HG02642 (cell line): ENCODE measurements around the gene SH2D4B.

Source experiments
- ATAC-seq: cut with Tn5 transposase; IDR thresholded peaks from one replicate; pipeline ENCODE4 v1.9.1; 2021; ENCODE audit warnings: mild to moderate bottlenecking; ENCODE audit not compliant: unreplicated experiment, poor library complexity

The SH2D4B gene

DNA sequence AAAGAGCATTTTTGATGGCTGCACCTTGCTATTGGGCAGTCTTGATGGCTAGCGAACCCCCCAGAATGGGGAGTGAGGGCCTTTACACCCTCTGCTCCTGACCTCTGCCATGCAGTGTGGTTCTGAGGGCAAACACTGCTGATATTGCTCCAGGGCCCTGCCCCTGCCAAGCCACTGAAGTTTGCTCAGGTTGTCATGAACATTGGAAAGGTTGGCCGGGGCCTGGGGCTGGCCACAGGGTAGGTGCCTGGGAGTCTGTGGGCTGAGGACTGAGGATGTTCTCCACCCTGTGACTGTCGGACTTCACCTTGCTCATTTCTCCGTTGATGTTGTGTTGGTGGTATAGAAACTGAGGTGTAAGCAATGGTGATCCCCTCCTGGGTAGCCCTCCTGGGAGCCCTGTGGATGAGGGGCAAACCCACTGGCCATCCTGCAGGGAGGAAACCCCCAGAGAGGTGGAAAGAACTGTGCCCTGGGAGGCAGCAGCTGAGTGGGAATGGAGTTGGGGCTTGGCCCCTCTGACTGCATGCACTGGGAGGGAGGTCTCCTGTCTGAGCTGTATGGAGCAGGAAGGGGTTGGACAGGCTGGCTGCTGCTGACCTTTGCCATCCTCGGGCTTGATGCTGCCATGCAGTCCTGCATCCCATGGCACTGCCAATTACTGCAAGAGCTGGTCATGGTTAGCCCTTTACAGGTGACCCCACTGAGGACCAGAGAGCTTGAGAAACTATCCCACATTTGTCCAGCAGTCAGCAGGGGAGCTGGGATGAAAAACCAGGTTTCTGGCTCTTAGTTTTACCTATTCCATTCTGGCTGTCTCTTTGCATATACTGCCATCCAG, 77.1 kb downstream of the SH2D4B start:
- no peak for ATAC-seq

DNA sequence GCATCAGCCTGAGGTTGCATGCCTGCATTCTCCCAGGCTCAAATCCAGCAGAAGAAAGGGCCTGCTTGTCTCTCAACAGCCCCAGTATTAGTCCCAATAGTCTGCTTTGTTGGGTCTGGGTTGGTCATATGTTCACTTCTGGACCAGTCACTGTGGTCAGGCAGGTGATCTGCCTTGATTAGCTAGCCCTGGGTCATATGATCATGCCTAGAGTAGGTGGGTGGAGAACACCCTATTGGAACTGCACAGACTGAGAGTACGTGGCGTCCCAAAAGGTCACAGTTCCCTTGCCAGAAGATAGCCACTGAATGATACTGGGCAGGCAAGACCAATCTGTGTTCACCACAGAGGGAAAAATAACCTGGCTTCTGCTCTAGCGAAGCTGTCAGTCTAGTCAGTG, 80.1 kb downstream of the SH2D4B start:
- ATAC-seq, result no peak

DNA sequence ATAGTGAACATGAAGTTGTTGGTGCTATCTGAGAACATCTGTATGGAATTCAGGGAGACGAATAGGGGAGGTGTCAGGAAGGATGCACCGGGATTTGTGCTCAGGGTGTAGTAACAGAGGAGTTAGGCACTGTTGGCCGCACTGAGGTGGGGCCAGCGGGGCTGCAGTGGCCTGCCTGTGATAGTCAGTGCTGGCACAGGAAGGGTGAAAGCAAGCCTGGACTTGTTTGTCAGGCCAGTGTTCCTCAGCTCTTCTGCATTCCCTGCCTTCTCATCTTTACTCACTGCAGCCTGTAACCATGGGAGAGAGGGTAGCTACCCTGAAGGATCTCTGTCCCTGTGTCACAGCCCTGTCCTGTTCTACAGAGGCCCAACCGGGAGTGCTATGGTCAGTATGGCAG, 81.3 kb downstream of the SH2D4B start:
- ATAC-seq, result no peak

DNA sequence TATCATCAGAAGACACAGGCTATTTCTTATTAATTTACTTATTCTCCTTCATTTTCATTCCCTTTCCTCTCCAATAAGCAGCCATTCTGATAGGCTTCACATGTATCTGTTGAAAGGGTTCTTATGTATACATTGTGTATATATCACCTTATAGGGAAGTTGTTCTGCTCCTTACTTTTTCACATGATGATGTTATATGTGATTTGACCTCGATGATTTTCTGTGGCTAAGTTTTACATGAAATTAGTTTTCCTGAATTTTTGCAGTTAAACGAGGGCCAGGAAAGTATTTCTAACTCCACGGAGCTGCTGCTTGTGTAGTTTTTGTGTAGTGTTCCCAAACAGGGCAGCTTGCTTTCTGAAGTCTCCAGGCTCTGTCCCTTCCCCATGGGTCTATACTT, 84.5 kb downstream of the SH2D4B start:
- no peak for ATAC-seq

DNA sequence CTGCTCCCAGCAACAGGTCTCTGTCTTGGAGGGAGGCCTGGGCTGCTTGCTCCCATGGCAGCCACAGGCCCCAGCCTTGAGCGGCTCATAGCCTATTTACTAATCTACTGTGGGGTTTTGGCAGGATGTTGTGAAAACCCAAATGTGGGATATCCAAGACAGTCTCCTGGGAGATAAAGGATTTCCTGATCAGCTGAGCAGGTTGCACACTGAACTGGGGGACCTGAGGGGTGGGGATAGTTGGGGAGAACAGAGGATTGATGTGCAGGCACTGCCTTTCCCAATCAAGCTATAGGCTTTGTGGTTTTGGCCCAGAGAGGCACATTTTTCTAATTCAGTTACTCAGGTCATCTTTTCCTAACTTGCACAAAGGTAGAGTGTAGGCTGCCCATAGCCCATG, 92.6 kb downstream of the SH2D4B start:
- ATAC-seq, result no peak

DNA sequence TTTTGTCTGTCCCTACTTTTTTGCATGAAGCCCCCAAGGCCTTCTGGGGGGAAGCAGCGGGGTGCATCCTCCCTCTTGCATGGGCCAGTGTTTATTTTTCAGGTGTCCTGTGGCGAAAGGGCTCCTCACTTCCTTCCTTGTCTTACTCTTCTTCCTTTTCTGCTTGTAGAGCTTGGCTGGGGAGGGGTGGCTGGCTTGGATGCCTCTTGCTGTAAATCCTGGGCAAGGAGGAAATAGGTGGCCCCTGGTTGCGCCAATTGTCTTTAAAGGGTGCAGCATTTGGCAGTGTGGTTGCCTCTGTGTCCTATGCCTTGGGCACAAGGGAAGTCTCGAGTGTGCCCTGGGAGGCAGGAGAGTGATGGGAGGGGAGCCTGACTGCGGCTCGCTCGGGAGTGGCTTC, 95.0 kb downstream of the SH2D4B start:
- ATAC-seq, result no peak

DNA sequence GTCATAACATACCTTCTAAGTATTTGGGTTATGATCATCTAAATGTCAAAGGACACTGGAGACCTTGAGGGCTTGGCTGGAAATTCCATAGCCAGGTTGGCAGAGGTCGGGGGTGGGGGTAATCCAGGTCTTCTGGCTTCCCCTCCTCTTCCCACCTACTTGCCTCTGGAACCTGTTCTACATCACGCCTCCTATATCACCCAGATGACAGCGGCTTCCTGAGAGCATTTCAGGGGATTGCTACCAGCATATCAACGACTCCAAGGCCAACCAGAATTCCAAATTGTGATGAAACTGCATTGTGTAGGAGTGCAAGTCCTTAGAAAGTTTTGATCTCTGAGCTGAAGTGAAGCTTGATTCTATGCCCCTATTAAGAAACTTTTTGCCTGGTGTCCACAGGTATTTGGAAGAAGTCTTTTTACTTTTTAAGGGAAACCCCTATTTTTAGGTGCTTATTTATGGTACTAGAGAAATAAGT, 95.7 kb downstream of the SH2D4B start:
- ATAC-seq, result no peak

DNA sequence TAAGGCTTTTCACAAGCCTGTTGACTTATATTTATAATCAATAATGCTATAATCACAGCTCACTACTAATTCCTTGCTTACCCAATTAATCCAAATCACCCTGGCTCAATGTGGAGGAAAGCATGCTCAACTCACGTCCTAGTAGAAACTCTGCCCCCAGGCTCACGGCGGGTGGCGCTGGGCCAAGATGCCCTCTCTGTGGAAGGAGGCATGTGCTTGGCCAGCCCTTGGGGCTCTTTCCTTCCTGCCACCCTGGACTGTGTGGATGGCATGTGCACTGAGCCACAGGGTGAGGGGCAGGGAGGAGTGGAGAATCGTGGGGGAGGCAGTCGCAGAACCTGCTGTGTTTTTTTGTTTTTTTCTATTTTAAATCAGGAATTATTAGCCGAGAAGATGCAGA, 96.2 kb downstream of the SH2D4B start:
- no peak for ATAC-seq

DNA sequence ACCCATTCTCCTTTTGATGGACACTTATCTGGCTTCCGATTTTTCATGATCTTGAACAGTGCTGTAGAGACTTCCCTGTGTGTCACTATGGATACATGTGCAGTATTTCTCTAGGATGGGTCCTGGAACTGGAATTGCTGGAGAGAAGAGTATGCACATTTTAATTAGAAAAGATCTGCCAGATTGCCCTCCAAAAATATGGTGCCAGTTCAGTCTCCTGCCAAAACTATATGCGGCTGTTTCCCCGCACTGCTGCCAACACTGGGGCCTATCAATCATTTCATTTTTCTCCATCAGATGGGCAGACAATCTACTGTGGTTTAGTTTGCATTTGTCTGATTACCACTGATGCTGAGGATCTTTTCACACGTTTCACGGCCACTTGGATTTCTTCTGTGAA, 105.0 kb downstream of the SH2D4B start:
- ATAC-seq, result no peak

DNA sequence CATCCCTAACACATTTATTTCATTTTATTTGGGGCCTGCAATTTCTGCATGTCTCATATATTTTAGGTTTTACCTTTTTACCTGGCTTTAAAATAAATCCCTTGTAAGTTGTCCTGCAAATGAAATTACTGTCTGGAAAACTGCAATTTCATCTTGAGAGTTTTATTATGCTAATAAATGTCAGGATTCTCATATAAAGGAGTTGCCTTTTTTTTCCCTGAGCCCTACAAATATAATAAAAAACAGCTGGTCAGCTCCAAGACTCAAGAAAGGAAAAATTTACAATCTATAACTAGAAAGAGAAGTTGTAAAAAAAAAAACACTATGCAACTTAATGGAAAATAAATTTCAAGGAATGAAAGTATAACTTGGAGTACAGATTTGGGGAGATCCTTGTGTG, 108.7 kb downstream of the SH2D4B start:
- ATAC-seq, result no peak

DNA sequence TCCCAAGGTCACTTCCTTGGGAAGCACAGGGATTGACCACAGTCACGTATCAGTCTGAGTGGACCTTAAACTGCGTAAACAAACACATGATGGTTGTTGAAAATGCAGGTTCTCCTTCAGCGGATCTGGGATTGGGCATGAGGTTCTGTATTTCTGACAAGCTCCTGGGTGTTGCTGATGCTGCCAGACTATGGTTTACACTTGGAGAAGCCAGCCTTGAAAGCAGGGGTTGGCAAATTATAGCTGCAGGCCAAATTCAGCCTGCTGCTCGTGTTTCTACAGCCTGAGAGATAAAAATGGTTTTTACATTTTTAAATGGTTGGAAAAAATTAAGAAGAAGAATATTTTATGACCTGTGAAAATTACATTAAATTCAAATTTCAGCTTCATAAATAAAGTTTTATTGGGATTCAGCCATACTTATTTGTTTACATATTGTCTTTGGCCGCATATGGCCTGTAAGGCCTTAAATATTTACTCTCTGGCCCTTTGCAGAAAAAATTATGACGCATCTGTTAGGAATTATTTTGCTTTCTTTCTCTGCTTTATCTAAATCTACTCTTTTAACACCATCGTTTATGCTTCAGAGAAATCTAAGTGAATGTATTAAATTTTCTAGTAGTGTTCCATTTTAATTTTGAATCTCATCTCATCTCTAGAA, 109.6 kb downstream of the SH2D4B start:
- no peak for ATAC-seq

DNA sequence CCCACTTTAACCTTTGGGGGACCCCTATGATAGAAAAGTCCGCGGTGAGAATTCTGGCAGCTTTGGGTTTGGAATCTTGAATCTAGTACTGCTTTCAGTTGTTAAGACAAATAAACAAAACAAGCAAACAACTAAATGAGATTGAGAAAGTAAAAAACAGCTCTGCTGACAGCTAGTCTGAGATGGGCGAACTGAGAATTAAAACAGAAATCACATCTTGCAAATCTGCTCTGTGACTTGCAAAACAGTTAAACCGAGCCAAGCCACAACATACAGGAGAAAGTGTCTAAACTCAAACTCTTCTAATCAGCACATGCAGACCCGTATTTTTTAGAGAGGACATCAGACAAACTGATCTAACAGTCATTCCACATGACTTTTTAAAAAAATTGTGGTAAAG, 110.4 kb downstream of the SH2D4B start:
- no peak for ATAC-seq

DNA sequence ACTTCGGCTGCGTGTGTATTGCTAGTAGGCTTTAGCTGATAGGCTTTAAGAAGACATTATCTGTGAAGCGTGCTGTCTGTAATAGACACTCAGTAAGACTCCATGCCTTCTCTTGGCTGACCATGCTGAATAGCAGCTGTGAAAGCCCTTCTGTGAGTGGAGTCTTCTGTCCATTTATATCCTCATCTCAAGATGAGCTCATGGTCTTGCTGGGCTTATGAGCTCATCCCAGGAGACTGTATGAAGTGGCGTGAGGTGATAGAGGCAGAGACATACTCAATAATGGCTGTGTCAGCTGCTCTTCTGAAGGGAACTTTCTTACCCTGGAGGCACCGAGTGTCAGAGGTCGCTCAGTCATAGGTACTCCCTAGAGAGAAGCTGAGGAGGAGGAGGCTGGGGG, 111.5 kb downstream of the SH2D4B start:
- no peak for ATAC-seq

DNA sequence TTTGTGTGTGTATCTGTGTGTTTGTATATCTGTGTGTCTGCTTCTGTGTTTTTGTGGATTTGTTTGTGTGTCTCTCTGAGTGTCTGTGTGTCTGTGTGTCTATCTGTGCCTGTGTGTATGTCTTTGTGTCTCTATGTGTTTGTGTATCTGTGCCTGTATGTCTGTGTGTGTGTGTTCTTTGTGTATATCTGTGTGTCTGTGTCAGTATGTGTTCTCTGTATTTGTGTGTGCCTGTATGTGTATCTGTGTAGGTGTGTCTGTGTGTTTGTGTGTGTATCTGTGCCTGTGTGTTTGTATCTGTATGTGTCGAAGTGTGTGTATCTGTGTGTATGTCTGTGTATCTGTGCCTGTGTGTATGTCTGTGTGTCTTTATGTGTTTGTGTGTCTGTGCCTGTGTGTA, 118.2 kb downstream of the SH2D4B start:
- no peak for ATAC-seq

DNA sequence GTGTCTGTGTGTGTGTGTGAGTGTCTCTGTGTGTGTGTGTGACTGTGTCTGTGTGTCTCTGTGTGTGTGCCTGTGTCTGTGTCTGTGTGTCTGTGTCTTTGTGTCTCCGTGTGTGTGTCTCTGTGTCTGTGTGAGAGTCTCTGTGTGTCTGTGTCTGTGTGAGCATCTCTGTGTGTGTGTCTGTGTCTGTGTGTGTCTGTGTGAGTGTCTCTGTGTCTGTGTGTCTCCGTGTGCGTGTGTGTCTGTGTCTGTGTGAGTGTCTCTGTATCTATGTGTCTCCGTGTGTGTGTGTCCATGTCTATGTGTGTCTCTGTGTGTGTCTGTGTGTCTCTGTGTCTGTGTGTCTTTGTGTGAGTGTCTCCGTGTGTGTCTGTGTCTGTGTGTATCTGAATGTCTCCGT, 120.4 kb downstream of the SH2D4B start:
- no peak for ATAC-seq

DNA sequence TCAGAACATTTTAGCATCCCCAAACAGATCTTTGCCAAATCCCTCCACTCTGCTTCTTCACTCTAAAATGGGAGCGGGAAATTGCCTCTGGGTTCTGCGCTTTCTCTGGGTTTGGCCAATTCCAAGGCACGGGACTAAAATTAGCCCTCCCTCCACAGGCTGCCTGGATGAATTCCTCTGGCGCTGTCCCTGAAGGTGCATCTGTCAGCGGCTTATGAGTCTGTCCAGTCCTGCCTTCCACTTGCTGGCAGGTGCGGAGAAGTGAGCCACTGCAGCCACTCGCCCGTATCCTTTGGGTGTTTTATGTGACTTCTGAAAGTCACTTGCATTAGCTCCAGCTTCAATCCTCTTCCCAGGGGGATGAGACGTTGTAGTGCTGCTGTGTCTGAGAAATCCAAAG, 121.6 kb downstream of the SH2D4B start:
- no peak for ATAC-seq

DNA sequence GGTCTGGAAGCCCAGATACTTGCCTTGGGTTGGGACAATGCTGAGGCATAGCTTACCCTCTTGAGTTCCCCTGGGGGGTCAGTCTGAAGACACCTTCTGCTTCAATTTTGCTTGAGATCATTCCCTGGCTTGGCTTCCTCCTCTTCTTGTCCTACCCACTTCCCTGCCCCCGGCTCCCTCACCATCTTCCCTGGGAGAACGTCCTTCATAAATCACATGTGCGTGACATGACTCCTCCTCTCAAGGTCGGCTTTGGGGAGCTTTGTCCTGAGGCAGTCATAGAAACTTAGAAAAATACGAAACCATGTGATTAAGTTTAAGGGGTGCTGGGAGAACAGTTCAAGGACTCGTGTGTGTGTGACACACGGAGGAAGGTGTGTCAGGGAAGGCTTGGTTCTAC, 122.6 kb downstream of the SH2D4B start:
- no peak for ATAC-seq

DNA sequence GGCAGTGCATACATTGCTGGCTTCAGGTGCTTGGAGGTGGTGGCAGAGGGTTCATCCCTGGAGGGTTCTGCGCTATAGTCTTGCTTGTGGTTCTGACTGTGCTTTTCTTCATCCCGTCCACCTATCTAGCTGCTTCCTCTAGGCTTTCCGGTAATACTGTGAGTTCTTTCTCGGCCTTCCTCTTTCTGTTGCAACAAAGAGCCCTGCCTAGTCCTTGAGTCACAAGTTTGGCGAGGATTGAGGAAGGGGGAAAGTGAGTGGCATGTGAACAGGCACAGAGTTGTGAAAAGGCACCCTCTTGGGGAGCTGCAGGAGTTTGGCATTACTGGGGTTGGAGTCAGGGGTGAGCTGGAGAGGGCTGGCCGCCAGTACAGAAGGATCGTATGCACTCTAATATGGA, 123.0 kb downstream of the SH2D4B start:
- no peak for ATAC-seq

DNA sequence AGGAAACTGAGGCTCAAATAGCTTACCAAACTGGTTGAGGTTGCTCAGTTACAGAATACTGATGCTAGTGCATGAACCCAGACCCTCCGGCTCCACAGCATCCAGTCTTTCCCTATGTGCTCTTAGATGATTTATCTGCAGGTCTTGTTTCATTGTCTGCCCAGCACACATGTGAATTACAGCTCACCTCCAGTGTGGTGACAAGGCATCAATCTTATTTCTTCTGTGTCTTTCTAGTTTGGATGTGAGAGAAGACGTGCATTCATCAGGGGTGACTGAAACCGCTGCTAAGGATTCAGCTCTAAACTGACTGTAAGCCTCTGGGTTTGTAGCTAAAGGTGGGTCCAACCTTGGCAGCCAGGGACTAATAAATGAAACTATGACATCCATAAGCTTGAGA, 123.8 kb downstream of the SH2D4B start:
- ATAC-seq, result no peak

DNA sequence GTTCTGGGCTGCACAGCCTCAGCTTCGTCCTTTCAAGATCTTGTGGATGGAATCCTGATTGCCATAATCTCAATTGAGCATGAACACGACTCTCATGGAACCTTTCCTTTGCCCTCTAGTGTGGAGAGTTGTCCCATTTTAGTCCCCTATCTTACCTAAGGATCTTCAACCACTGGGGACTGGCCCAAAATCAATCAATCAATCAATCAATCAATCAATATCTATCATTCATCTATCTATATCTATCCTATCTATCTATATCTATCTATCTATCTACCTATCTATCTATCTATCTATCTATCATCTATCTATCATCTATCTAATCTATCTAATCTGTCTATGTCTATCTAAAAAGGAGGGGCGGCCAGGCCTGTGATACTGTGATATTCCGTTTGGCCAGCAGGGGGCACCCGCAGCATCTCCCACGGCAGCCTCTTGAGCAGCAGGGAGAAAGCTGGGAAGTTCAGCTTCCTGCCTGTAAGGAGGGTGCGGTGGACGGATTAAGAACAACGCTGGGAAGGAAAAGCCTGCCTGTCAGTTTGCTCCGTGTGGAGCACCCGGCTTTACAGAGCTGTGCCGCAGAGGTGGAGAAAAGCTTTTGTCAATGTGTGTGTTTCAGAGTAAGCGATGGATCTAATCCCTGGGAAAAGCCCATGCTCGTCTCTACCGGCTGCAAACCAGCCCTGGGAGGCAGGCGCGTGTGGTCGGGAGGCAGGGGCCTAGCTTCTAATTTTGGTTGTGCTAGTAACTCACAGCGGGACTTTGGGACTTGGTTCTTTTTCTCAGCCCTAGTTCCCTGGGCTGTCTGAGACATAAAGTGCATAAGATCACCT, 124.9 kb downstream of the SH2D4B start:
- peak; percentile 77 for ATAC-seq

DNA sequence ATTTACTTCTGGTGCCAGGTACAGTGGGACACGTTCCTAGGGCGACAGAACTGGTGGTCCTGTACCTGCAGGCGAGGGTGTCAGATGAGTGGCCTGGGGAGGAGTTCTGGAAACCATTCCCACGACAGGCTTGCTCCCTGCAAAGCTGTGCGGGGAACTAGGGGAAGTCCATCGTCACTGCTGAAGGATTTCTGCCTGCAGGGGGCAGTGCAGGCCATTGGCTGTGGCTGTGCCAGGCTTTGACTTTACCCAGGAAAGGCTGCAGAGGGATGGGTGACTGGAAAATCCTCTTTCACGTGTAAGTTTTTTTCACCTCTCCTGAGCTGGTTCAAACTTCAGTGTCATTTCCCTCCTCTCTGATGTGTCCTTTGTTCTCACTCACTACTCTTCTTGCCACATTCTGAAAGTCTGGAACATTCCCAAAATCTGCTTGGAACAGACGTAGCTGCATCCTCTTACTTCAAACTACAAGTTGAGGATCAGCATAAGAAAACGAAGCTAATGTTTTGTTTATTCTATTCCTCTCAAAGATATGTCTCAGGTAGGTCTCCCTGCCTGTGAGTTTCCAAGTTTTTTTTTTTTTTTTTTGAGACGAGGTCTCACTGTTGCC, 126.5 kb downstream of the SH2D4B start:
- peak; percentile 65 for ATAC-seq
